ENCODE results near the gene LIMS1. TPM values are rescaled to one million over a fixed set of nuclear protein-coding genes. Genes with fewer than 3 reads are reported as not detected.

LIMS1 gene
- polyA plus RNA-seq, 3 donors, result 15.8 to 64.4 (median 40.0) TPM

DNA sequence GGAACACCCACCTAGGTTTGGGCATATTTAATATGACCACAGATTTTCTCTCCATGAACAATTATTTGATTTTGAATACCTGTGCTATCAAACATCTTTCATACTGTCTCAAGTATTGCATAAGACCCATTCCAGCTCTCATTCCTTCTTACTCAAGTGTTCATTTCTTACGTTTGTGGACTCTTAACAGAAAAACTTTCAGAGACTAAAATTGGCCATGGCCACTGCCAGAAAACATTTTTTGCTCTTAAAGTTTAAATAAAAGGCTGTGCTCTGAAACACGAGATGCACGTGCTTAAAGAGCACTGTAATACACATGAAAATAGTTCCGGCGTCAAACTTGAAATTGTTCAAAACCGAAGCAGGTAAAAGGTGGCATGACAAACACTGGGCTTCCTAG is 89.3 kb downstream of the LIMS1 start:
- H3K27ac ChIP-seq (ENCODE audit: low read depth, low read length), result no peak overlapping the region
- 20 to 39% (median 35%) methylated on average over 6 of the region's 6 CpGs for WGBS, 3 donors

GRCh38 chr2:108625186-108625827 is 91.0 kb downstream of the LIMS1 start:
- WGBS, 3 donors, result 64 to 92% (median 74%) methylated on average over 5 of the region's 5 CpGs

GRCh38 chr2:108625828-108626195 is 91.5 kb downstream of the LIMS1 start:
- no peak overlapping the region for H3K27ac ChIP-seq (ENCODE audit: low read depth, low read length)
- 66 to 74% (median 67%) methylated on average over 2 of the region's 2 CpGs for WGBS, 3 donors

More at GRCh38 chr2:108625186-108625827, 91.0 kb downstream of the LIMS1 start:
- no peak overlapping the region for H3K27ac ChIP-seq (ENCODE audit: low read depth, low read length)

GRCh38 chr2:108626995-108627394 is 92.7 kb downstream of the LIMS1 start:
- 56 to 97% (median 90%) methylated on average over 2 of the region's 2 CpGs for WGBS, 3 donors
- H3K27ac ChIP-seq (ENCODE audit: low read depth, low read length), result no peak overlapping the region

GRCh38 chr2:108627911-108628567 is 93.8 kb downstream of the LIMS1 start:
- no peak overlapping the region for H3K27ac ChIP-seq (ENCODE audit: low read depth, low read length)
- 88 to 96% (median 94%) methylated on average over 4 of the region's 4 CpGs for WGBS, 3 donors

GRCh38 chr2:108628936-108629335 is 94.7 kb downstream of the LIMS1 start:
- H3K27ac ChIP-seq (ENCODE audit: low read depth, low read length), result no peak overlapping the region
- 87 to 91% (median 89%) methylated on average over 6 of the region's 6 CpGs for WGBS, 3 donors

DNA sequence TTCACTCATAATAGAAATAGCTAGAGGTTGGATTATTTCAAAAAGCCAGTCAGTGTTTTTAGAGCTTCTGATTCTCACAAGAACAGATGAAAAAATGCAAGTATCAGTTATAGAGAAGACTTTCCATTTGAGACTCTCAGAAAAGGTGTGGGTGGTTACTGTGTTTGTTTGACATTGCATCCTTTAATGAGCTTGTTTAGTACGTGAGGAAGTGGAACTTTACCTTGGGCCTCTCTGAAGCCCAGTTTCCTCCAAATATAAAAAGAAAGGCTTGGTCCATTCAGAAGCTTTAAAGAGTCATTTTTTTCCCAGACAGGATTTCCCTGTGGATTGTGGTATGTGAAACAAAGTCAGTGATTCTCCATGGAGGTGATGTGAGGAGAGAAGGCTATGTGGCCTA is 95.1 kb downstream of the LIMS1 start:
- 44 to 73% (median 56%) methylated on average over 1 of the region's 1 CpG for WGBS, 3 donors
- H3K27ac ChIP-seq (ENCODE audit: low read depth, low read length), result no peak overlapping the region

DNA sequence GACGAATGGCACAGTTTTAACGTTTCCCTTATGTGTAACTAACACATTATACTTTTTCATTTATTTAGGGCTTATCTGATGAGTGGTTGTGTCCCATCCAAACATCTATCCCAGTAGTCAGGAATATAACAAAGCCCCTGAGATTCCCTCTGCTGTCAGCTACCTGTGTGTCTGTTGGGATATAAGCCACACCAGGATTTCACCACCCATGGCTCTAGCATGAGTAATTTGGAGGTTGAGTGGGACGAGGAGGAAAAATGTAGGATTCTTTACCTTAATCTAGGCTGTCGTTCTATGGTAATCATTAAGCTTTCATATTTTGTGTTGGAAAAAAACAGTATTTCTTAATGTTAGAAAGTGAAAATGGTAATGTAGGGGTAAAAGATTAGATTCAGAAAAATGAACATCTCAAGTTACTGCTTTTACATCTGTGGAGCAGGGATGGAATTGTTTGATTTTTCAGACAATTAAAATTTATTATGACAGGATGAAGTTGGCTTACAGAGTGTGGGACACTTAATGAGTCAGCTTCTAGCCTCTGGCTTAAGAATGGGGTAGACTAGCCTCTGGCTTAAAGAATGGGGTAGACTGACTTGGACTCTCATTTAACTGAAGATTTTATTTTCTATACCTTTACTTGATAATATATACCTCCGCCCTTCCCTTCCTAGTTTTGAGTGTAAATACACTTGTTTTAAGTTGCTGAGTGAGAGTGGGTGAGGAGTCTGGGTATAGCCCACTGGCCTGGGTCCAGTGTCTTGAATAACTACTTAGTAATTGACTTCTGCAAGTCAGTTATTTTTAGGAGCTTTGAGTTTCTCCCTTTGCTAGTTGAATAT is 96.5 kb downstream of the LIMS1 start:
- 84 to 90% (median 88%) methylated on average over 5 of the region's 5 CpGs for WGBS, 3 donors
- no peak overlapping the region for H3K27ac ChIP-seq (ENCODE audit: low read depth, low read length)

GRCh38 chr2:108632332-108633160 is 98.3 kb downstream of the LIMS1 start:
- 44 to 80% (median 78%) methylated on average over 5 of the region's 5 CpGs for WGBS, 3 donors
- no peak overlapping the region for H3K27ac ChIP-seq (ENCODE audit: low read depth, low read length)

- no peak overlapping the region for H3K27ac ChIP-seq (ENCODE audit: low read depth, low read length)
- 31 to 77% (median 76%) methylated on average over 1 of the region's 1 CpG for WGBS, 3 donors
Observed at GRCh38 chr2:108633409-108633808, 99.1 kb downstream of the LIMS1 start.

GRCh38 chr2:108634011-108634410 is 99.7 kb downstream of the LIMS1 start:
- no peak overlapping the region for H3K27ac ChIP-seq (ENCODE audit: low read depth, low read length)

- WGBS, 3 donors, result 61 to 80% (median 77%) methylated on average over 10 of the region's 10 CpGs
- no peak overlapping the region for H3K27ac ChIP-seq (ENCODE audit: low read depth, low read length)
Observed at GRCh38 chr2:108634576-108635160, 100.4 kb downstream of the LIMS1 start.

DNA sequence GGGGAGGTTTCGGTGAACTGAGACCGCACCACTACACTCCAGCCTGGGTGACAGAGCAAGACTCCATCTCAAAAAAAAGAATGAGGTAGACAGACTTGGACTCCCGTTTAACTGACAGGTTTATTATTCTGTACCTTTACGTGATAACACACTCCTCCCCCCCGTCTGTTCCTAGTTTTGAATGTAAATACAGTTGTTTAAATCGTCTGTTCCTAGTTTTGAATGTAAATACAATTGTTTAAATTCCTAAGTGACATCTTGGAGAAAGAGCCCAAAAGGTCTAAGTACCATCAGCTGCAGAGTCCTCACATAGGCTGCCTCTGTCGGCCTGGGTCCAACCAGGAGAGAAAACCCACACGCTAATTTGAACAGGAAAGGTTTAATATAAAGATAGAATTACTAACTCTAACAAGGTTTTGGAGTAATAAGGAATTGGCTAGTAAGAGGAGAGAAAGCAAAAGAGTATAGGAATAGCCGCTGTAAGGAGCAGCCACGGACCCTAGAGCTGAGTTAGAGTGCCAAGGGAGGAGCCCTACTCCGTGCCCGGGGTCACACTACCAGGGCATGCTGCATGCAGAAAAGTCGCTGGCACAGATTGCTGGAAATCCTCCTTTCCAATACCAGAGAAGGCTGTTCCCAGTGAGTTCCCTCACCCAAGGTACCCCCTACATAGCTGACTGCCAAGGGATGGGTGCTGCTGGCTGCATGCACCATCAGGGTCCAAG is 101.5 kb downstream of the LIMS1 start:
- H3K27ac ChIP-seq (ENCODE audit: low read depth, low read length), result no peak overlapping the region
- 64 to 75% (median 72%) methylated on average over 13 of the region's 13 CpGs for WGBS, 3 donors

- H3K27ac ChIP-seq (ENCODE audit: low read depth, low read length), result no peak overlapping the region
- 1 to 8% (median 5%) methylated on average over 4 of the region's 4 CpGs for whole genome bisulfite sequencing, 3 donors
Observed at GRCh38 chr2:108637304-108637669, 103.0 kb downstream of the LIMS1 start.

DNA sequence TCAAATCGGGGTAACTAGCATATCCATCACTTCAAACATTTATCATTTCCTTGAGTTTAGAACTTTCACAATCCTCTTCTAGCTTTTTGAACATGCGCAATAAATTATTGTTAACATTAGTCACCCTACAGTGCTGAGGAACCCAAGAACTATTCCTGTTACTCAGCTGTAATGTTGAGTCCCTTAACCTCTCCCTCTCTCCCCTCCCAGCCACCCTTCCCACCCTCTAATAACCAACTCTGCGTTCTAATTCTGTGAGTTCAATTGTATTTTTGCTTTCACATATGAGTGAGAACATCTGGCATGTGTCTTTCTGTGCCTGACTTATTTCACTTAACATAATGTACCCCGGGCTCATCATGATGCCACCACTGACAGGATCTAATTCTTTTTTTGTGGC is 106.5 kb downstream of the LIMS1 start:
- no peak overlapping the region for H3K27ac ChIP-seq (ENCODE audit: low read depth, low read length)

DNA sequence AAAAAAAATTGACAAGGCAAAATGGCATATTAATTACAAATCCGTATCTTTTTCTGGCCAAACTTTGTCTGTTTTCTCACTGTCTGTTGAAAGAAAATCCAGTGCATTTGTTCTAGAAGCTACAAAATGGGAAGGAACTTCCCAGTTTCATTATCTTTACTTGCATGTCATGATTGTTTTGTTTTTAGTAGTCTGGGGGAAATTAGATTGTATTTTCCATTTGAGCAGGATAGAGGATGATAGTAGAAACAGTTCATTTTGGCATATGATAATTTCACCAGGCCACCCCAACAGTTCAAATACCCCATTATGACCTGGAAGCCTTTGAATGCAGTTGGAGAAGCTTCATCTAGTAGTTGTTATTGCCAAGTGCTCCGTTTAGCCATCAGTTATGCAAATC is 107.5 kb downstream of the LIMS1 start:
- no peak overlapping the region for H3K27ac ChIP-seq (ENCODE audit: low read depth, low read length)
- WGBS, 3 donors, result 38 to 77% (median 55%) methylated on average over 2 of the region's 2 CpGs

More for the DNA sequence above, 106.5 kb downstream of the LIMS1 start:
- WGBS, 3 donors, result 70 to 89% (median 71%) methylated on average over 4 of the region's 4 CpGs

GRCh38 chr2:108643261-108643849 is 109.1 kb downstream of the LIMS1 start:
- WGBS, 3 donors, result 91 to 94% (median 94%) methylated on average over 15 of the region's 15 CpGs

More at GRCh38 chr2:108643261-108643849, 109.1 kb downstream of the LIMS1 start:
- no peak overlapping the region for H3K27ac ChIP-seq (ENCODE audit: low read depth, low read length)

All from adipose tissue (tissue), 3 donors.